ENCODE data around the gene MACF1. TPM values are rescaled to one million over a fixed set of nuclear protein-coding genes. Genes with fewer than 3 reads are reported as not detected.
A peak's percentile ranks its signal among the peaks of the same experiment; 100 is the strongest.

The MACF1 gene
- total and polyA plus RNA-seq, 2 of the 13 experiments (the other 11 are each of a cell fraction or from before 2014, with no cell fraction given) = 36.7 to 65.4 TPM

- no peak for TF ChIP-seq ERF (CRISPR knock-in tag; IDR thresholded peaks at IDR 0.05)
- no peak for TF ChIP-seq PRDM15 (CRISPR knock-in tag; IDR thresholded peaks at IDR 0.05)
- TF ChIP-seq ZNF451 (CRISPR knock-in tag; IDR thresholded peaks at IDR 0.05) = no peak
- no peak for TF ChIP-seq ZNF362 (CRISPR knock-in tag; IDR thresholded peaks at IDR 0.05; ENCODE audit: borderline replicate concordance)
- TF ChIP-seq MATR3 (CRISPR knock-in tag; IDR thresholded peaks at IDR 0.05) = no peak
- no peak for TF ChIP-seq MTA3 (CRISPR knock-in tag; IDR thresholded peaks at IDR 0.05)
- TF ChIP-seq ZMAT5 (CRISPR knock-in tag; IDR thresholded peaks at IDR 0.05; ENCODE audit: borderline replicate concordance, low read depth) = no peak
- TF ChIP-seq SRSF1 (optimal IDR thresholded peaks at IDR 0.05; ENCODE audit: low read depth, low read length) = peak; percentile 2
- TF ChIP-seq RARG (CRISPR knock-in tag; IDR thresholded peaks at IDR 0.05; ENCODE audit: low read depth) = no peak
- no peak for TF ChIP-seq ZHX1 (CRISPR knock-in tag; IDR thresholded peaks at IDR 0.05; ENCODE audit: low read depth)
- peak; percentile 50; the same call in 1 of the 2 replicates for TF ChIP-seq UBTF (CRISPR knock-in tag; IDR thresholded peaks at IDR 0.05)
- TF ChIP-seq ZNF614 (CRISPR knock-in tag; IDR thresholded peaks at IDR 0.05; ENCODE audit: borderline replicate concordance) = no peak
- no peak for TF ChIP-seq ZBTB2 (CRISPR knock-in tag; IDR thresholded peaks at IDR 0.05; ENCODE audit: low read depth)
- TF ChIP-seq EED (CRISPR knock-in tag; IDR thresholded peaks at IDR 0.05) = no peak
- TF ChIP-seq ZNF367 (CRISPR knock-in tag; IDR thresholded peaks at IDR 0.05; ENCODE audit: borderline replicate concordance) = no peak
Measured at GRCh38 chr1:39407896-39408640, 203.6 kb downstream of the MACF1 start (continued).

Measured in HepG2 (cell line).